SW 1271 (cell line): ENCODE measurements around the gene SPTAN1.
A peak's percentile ranks its signal among the peaks of the same experiment; 100 is the strongest.
"Not testable (repeated sequence)": the region's sequence is repeated elsewhere in the genome, so short reads cannot be mapped to it uniquely, and the experiment has no call there.

ENCODE experiments used
- DNase-seq, 2 experiments: peaks; one replicate each; lab custom pipeline; 2025; lab: John Stamatoyannopoulos, UW

Gene SPTAN1

DNA sequence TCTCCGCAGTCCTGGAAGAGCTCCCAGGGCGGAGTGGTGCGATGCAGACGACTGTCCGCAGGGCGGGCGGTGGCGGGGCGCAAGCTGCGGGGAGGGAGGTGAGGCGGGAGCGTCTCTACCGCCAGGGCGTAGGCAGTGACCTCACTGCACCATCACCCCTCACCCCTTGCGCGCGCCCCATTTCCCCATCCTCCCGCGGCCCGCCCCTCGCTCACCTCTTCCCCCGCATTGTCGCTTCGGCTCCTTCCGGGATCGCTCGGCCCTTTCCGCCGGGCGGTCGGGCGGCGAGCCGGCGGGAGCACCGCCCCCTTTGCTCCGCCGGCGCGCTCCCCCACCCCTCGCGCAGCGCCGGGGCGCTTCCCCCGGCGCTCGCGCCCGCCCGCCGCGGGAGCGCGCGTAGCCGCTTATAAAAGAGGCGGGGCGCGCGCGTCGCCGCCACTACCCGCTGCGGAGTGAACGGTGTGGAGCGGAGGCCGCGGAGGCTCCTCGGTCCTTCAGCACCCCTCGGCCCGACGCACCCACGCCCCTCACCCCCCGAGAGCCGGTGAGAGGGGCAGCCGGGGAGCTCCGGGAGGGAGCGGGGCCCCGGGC, at the start of gene SPTAN1:
TSS of gene SPTAN1 (plus strand) at position 435 of the 591 bp plus-strand sequence. CDS start 14,154 bp downstream, outside the sequence.
- peak; percentile 81 to 88 for DNase-seq

DNA sequence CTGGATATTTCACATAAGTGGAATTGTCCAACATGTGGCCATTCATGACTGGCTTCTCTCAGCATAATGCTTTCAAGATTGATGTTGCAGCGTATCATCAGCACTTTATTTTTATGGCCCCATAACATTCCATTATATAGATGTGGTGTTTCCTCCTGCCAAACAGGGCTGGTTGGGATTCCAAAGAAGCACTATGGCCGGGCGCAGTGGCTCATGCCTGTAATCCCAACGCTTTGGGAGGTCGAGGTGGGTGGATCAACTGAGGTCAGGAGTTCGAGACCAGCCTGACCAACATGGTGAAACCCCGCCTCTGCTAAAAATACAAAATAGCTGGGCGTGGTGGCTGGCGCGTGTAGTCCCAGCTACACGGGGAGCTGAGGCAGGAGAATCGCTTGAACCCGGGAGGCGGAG, 49.0 kb upstream of the SPTAN1 start:
- not testable (repeated sequence) for DNase-seq

DNA sequence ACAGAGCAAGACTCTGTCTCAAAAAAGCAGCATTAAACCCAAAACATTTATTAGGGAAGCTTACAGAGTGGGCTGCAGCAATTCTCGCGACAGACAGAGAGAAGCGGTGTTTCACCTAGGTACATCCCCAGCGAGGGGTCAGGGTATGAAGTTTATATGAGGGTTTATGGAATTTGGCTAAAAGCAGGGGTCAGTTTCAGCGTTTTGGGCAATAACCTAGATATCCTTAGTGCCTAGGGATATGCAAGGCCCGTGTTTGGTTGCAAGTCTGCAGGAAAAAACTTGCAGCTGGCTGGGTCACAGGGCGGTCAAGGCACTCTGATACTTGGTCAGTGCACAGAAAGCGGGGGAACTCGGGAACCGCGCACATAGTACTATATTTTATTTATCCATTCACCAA, 48.5 kb upstream of the SPTAN1 start:
- no peak for DNase-seq

DNA sequence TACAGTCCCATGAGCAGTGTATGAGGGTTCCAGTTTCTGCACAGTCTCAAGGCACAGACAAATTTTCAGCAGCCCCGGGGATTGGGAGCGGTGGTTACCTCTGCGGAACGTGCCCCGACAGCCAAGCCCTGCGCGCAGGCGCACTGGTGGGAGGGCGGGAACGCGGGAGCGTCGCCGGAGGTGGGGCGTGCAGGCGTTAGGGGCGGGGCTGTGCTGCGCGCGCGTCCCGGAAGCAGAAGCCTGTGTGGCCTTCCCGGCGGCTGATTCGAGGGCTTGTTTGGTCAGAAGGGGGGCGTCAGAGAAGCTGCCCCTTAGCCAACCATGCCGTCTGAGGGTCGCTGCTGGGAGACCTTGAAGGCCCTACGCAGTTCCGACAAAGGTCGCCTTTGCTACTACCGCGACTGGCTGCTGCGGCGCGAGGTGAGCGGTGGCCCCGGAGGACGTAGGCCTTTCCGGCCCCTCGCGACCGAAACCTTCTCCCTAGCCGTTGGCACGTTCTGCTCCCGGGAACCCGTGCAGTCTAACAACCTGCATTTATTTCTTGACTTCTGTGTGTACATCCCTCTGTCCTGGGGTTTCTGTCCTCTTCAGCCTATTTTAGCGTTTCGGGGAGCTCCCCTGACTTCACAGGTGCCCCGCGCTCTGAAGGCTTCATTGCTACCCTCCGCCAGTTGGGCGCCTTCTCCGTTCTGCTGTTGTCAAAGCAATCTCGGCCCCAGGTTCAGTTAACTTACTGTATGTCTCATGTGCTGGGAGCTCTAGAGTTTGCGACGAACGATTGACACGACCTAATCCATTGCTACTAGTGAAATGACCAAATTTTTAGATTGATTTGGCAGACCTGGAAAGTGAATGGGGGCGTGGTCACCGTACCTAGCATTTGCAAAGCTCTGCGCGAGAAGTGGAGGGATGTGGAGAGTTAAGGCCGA, 47.6 kb upstream of the SPTAN1 start, which contains the start of gene GLE1:
TSS of gene GLE1 (plus strand) at position 235 of the 929 bp plus-strand sequence. CDS start at position 322, 87 bp downstream.
- peak; percentile 74 to 90 for DNase-seq

DNA sequence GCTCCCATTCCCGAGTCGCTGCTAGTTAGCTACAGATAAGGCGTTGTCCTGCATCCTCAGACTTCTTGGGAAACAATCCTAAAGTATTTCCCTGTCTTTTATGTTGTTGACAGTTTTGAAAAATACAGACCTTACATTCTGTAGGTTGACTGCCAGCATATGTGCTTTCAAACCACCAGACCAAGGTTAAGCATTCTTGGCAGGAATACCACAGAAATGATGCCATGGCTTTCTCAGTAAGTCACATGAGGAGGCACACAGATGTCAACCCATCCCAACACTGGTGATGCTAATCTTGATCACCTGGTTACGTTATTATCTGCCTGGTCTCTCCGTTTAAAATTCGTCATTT, 47.0 kb upstream of the SPTAN1 start:
- no peak for DNase-seq

DNA sequence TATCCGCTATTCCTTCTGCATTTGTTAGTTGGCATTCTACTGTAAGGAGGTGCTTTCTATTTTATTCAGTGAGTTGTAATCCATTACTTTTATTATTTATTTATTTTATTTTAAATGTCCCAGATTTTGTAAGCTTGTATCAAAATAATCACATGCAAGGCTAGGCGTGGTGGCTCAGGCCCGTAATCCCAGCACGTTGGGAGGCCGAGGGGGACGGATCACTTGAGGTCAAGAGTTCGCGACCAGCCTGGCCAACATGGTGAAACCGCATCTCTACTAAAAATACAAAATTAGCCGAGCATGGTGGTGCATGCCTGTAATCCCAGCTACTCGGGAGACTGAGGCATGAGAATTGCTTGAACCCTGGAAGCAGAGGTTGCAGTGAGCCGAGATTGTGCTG, 46.5 kb upstream of the SPTAN1 start:
- DNase-seq, result not testable (repeated sequence)

DNA sequence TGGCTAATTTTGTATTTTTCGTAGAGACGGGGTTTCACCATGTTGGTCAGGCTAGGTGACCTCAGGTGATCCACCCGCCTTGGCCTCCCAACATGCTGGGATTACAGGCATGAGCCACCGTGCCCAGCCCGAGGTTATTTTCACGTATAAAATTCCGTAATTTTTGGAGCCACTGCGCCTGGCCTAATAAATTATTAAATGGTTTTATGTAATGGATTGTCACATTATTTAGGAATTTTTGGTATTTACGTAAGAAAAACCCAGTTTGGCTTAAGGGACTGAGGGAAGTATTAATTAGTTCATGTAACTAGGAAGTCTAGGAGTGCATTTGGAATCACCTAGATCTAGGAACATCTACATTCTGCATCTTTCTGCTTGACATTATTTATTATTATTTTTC, 39.6 kb upstream of the SPTAN1 start:
- DNase-seq, result no peak

DNA sequence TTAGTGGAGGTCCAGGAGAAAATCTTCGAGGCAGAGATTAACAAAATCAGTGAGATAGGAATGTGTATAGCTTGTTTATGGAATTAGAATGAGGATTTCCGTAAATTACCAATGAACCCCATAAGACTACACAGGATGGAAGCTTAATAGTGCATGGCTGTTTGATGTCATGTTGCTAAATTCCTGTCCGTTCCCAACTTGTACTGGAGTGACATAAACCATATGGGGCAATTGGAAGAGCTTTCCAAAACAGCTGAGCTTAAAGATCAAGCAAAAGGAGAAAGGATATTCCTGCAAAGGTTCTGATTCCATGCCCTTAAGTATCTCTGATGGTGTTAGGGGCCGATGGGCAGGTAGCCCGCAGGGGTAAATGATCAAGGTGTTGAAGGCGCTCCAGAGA, 30.4 kb upstream of the SPTAN1 start:
- no peak for DNase-seq

DNA sequence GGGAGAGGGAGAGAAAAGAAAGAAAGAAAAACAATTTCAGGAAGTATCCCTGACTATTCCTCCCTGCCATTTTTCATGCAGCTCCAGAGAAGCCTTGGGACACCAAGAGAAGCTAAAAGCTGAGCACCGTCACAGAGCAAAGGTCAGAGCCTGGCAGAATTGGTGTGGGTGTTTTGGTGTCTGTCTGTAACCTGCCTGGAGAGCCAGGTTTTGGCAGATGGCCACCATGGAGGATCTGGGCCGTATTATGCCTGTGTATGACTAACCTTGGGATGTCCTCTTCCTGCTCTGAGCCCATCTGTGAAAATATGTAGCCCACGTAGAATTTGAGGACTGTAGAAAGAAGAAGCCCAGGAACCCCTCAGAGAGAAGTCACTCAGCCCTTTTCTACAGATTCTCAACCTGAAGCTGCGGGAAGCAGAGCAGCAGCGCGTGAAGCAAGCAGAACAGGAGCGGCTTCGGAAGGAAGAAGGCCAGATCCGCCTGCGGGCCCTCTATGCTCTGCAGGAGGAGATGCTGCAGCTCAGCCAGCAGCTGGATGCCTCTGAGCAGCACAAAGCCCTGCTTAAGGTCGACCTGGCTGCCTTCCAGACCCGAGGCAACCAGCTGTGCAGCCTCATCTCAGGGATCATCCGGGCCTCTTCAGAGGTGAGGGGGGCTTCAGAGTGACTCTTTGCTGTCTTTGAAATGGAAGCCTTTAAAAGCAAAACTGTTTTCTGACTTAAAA, 29.0 kb upstream of the SPTAN1 start:
- DNase-seq, result no peak

DNA sequence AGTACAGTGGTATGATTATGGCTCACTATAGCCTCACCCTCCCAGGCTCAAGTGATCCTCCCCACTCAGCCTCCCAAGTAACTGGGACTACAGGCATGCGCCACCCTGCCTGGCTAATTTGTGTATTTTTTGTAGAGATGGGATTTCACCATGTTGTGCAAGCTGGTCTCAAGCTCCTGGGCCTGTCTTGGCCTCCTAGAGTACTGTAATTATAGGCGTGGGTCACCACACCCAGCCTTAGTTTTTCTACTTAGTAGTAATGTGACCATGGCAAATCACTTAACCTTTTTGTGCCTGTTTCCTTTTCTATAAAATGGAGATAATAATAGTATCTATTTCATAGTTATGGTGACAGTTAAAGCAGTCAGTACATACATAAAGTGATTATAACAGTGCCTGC, 25.7 kb upstream of the SPTAN1 start:
- no peak for DNase-seq

DNA sequence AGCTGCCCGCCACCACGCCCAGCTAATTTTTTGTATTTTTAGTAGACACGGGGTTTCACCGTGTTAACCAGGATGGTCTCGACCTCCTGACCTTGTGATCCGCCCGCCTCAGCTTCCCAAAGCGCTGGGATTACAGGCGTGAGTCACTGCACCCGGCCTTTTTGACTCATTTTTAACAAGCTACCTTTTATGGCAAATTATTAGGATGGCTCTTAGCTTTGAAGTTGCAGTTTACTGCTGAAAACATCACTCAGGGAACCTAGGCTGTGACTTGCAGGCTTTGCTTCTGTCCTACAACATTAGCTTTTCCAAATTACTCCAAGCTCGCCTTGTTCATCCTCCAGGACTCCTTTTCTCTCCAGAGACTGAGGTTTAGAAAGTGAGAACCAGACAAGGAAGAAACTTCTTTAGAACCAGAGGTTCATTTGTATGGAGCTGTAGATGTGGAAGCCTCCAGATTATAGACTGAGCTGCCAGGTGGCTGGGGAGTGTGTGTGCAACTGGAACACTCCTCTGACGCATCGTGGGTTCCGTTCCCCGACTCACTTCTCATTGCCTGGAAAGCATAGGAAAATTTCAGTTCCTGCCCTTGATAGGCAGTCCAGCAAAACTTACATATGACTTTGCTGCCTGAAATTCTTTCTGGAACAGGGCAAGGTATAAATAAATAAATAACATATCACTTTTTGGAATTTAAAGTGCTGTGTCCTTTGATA, 23.8 kb upstream of the SPTAN1 start:
- DNase-seq, result no peak

DNA sequence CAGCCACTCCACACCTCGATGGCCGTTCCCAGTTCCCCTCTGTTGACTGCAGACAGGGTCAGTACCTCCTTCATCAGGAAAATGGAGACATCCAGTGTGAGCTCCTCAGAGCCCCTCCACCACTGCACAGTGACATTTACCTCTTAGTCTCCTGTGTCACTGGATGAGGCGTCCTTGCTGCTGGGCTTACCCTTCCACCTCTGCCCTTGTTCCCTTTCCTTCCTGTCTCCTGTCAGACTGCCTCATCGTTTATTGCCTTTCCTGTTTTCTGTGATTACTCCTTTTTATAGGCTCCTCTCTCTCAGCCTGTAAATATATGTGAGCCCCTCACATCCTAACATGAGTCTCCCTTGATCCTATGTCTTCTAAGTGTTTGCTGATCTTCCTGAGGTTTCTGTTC, 23.2 kb upstream of the SPTAN1 start:
- no peak for DNase-seq

DNA sequence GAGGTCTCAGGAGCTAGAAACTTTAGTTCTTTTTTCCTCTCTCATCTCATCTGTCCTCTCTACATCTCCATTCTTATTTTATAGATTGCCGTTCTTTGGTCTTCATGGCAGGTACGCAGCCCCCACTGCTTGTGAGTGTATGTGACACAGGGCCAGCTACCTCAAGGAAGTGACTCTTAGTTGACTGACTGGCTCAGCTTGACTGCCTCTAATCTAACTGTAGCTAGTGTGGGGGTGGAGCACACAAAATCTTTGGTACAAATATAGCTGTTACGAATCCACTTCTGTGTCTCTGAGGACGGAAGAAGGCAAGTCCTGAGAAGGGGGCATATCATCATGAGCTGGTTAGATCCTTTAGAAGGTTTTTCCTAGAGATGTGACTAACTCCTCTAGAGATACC, 19.8 kb upstream of the SPTAN1 start:
- no peak for DNase-seq

DNA sequence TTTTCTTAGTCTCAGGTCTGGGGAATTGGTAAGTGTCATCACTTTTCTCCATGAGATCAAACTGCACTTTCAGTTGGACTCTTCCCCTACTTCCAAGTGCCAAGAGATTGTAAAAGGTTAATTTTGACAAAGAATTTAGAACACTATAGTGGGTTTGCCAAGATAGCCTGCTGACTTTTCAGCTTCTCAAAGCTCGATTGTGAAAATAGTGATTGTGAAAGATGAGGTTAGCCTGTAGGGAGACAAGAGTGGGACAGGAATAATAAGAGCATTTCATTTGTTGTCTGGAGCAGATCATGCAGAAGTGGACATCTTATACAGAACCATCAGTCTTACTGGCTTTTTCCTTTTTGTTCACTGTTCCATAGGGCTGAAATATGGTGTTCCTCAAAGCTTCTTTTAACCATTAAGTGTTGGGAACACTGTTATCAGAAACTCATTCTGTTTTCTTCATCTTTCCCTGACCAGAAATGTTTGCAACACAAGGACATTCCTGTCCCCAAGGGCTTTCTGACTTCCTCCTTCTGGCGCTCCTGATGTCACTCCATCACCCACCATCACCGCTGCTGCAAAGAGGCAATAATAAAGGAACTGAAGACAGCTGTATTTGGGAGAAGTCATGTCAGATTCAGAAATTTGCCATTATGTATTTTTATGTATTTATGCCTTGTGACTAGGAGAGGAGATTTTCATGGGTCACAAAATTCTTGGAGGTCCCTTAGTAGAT, 11.6 kb upstream of the SPTAN1 start:
- no peak for DNase-seq

DNA sequence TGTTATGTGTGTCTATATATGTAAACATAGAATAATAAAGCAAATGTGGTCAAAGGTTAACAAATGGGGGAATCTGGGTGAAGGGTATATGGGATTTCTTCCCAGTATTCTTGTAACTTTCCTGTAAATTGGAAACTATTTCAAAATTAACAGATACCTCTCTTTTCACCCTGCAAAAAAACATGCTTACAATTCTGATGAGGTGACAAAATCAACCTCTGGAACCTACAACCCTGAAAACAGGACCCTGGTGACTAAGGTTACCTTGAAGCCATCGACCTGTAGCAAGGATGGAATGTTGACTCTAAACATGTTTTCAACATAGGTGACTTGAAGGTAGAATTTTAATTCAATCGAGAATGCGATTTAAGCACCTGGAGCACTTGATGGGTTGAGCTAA, 5.9 kb upstream of the SPTAN1 start:
- no peak for DNase-seq

DNA sequence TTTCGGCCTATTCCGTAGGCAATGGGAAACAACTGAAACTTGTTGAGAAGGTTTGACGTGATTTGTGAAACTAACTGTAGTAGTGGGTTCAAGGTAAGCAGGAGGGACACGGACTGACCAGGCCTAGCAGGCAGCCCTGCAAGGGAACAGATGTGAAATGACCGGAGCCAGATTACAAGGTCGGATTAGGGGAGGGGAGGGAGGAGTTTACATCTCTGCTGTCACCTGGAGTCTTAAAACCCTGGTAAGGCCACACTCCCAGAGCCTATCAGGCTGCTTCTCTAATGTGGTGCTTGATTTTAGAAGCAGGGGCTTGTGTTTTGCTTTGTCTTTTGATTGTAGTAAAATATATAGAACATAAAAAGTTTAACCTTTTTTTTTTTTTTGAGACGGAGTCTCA, 3.5 kb upstream of the SPTAN1 start:
- DNase-seq, result no peak

DNA sequence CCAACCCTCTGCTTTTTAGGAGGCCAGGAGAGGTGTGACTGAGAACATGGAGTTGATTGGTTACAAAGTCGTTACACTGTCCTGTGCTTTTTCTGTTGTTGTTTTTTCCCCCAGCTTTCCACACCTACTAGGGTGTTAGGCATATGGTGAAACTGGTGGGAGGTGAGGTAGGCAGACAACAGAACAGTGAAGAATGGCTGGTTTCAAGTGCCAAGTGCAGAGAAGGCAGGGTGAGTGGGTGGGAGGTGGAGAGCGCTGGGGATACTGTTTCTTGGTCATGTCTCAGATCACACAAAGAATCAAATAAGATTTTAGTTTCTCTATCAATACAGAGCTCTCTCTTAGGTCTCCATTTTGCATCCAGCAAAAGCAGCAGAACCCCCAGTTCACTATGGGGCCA, 2.2 kb upstream of the SPTAN1 start:
- DNase-seq, result no peak

DNA sequence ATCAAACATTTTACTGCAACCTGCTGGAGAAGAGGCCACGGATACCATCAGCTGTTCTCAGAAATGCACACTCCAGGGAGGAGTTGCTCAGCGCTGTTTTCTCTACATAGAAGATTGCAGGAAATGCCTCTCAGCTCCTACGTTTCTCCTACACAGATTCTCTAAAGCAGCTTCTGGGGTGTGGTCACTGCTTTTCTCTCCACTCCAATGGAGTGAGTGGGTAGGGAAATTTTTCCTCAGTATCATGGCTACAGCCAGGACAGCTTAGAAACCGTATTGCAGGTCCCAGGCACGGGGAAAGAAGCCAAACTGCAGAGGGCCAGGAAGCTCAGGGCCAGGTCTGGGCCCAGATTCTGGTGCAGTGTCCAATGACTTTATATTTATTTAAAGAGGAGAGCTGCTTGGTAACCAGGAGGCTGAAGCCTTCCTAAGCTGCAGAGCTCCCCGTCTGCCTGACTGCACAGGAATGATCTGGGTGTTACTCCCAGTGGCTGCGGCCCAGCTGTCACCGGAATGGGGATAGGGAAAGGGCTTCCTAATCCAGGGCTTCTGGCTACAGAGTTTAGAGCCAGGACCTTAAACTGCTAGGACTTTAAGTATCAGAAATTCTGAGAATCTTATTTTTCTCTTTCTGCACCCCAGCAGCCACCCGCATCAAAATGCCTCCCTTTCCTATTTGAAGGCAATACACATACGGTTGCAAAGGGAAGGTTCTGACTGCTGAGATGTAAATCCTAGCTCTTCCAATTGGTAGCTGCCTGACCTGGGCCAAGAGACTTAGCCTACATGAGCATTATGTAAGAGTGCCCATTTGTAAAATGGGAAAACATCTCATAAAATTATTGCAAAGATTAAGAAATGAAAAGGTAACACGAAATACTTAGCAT, 1.4 kb upstream of the SPTAN1 start:
- DNase-seq, result no peak

DNA sequence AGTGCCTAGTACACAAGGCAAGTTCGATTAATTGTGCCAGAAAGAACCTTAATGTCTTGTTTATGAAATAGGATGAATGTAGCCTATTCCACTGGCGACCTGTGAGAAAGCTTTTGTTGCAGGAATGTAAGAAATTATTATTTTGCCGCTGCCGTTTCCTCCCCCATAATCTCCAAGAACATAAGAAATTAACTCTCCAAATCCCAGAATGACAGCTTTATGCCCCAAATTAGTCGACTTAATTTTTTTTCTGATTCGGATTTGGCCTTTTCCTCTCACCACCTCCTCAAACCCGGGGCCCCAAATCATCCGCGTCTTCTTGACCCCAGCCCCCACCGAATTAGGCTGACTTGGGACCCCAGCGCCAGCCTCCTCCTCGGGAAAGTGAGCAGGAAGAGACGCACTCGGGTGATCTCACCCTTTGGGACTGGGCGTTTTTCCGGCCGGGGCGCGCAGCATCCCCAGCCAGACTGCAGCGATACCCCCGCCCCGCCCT, 682 bp upstream of the SPTAN1 start:
- DNase-seq, result peak in 1 of 2 experiments; percentile 81
